K562 (cell line): ENCODE measurements around the gene PLA2R1. TPM values are rescaled to one million over a fixed set of nuclear protein-coding genes. Genes with fewer than 3 reads are reported as not detected.
A peak's percentile ranks its signal among the peaks of the same experiment; 100 is the strongest.

Experiments used
- ATAC-seq: fragments of 200-7000 bp; cut with Tn5 transposase; 3 replicates; pipeline ENCODE4 v1.9.1; 2020; ENCODE audit warnings: moderate library complexity
- BruUV-seq: library from RNA; stranded (reverse); fragments of 400-500 nt; replicated peaks from 2 replicates; lab custom pipeline; 2021; lab: Mats Ljungman, UMichigan
- CTCF ChIA-PET: fragments of 300-600 bp; formaldehyde crosslinking; extraction: SDS; loops from one replicate; lab custom pipeline; 2021; ENCODE audit warnings: low intra/inter-chr PET ratio; lab: Yijun Ruan, JAX
- POLR2A ChIA-PET: fragments of 300-600, 350-650 bp; sonication (Branson Sonifier 250); formaldehyde crosslinking; extraction: SDS; loops from one replicate; lab custom pipeline; 2021; ENCODE audit warnings: antibody characterized with exemption, inconsistent platforms; lab: Yijun Ruan, JAX
- DNase-seq, 4 experiments: peaks; one replicate each; pipeline versions ENCODE4 v3.0.0 to v3.0.0-alpha.2; 2011 to 2018; ENCODE audit warnings: low spot score in 3 of 4, mixed read lengths in 3 of 4; ENCODE audit errors: extremely low read depth in 1 of 4
- FAIRE-seq: peaks from 2 replicates; lab custom pipeline; 2011; peaks lifted over from hg19 to GRCh38; lab: Jason Lieb, UNC
- H2AFZ ChIP-seq: 2 replicates; pipeline ENCODE4 v1.6.0; 2011; ENCODE audit warnings: low read depth, low read length, control low read depth, inconsistent platforms
- H3K27ac ChIP-seq: fragments of 200-600 bp; 3 replicates; pipeline ENCODE4 v1.8.0; 2011; ENCODE audit warnings: low read depth, mild to moderate bottlenecking, control low read depth, inconsistent platforms, low read length, moderate library complexity, mixed read lengths; ENCODE audit errors: extremely low read depth
- H3K27me3 ChIP-seq, 2 experiments: fragments of 300-600 bp in 1 of 2; 2 replicates in 1 of 2; 3 replicates in 1 of 2; pipeline versions ENCODE4 v1.6.0 to v1.8.0; 2011; ENCODE audit warnings: inconsistent platforms in 2 of 2, low read length in 2 of 2, mild to moderate bottlenecking in 1 of 2, mixed read lengths in 1 of 2, moderate library complexity in 1 of 2; ENCODE audit not compliant: control insufficient read depth in 2 of 2, insufficient read depth in 2 of 2
- H3K36me3 ChIP-seq: fragments of 300-600 bp; 3 replicates; pipeline ENCODE4 v1.8.0; 2011; ENCODE audit warnings: mild to moderate bottlenecking, low read length, inconsistent platforms; ENCODE audit not compliant: control insufficient read depth, insufficient read depth
- H3K4me1 ChIP-seq, 2 experiments: fragments of 200-600 bp in 1 of 2; replicated peaks in 1 of 2; 2 replicates in 1 of 2; 3 replicates in 1 of 2; pipeline versions ENCODE4 v1.5.1 to v1.8.0; 2011; ENCODE audit warnings: inconsistent platforms in 2 of 2, low read length in 2 of 2, mild to moderate bottlenecking in 1 of 2, mixed read lengths in 1 of 2, moderate library complexity in 1 of 2; ENCODE audit not compliant: control insufficient read depth in 2 of 2, insufficient read depth in 2 of 2
- H3K4me2 ChIP-seq: 2 replicates; pipeline ENCODE4 v1.6.1; 2011; ENCODE audit warnings: low read length, control low read depth, inconsistent platforms, mixed read lengths; ENCODE audit not compliant: insufficient read depth
- H3K4me3 ChIP-seq: fragments of 200-600 bp; sonication (generic), shearing (Covaris generic); 2 replicates; pipeline ENCODE4 v1.5.1; 2016; ENCODE audit warnings: control low read depth, inconsistent platforms
- H3K79me2 ChIP-seq: fragments of 200-600 bp; 3 replicates; pipeline ENCODE4 v1.8.0; 2011; ENCODE audit warnings: low read length, inconsistent platforms; ENCODE audit not compliant: control insufficient read depth, insufficient read depth
- H3K9ac ChIP-seq, 2 experiments: 2 replicates each; pipeline versions ENCODE4 v1.6.0 to v1.6.1; 2011; ENCODE audit warnings: low read depth in 2 of 2, low read length in 2 of 2, control low read depth in 1 of 2, inconsistent platforms in 1 of 2, mild to moderate bottlenecking in 1 of 2, mixed read lengths in 1 of 2; ENCODE audit not compliant: insufficient read depth in 1 of 2
- H3K9me1 ChIP-seq: one replicate; pipeline ENCODE4 v1.6.0; 2011; ENCODE audit warnings: inconsistent platforms, mild to moderate bottlenecking, low read length, moderate library complexity; ENCODE audit not compliant: control insufficient read depth, insufficient read depth
- H3K9me3 ChIP-seq: replicated peaks from 2 replicates; pipeline ENCODE4 v1.5.1; 2011; ENCODE audit warnings: low read depth, low read length, inconsistent platforms; ENCODE audit not compliant: control insufficient read depth, insufficient read depth
- H4K20me1 ChIP-seq: replicated peaks from 2 replicates; pipeline ENCODE4 v1.6.1; 2011; ENCODE audit warnings: low read length, inconsistent platforms, mixed read lengths; ENCODE audit not compliant: control insufficient read depth, insufficient read depth
- MAZ ChIP-seq, 2 experiments: fragments of 450-650 bp in 1 of 2; sonication (generic) in 1 of 2; formaldehyde crosslinking; IDR thresholded peaks in 1 of 2; conservative IDR thresholded peaks in 1 of 2; 2 replicates each; pipeline versions ENCODE4 v1.4.0 to v1.5.0; 2020; ENCODE audit warnings: mild to moderate bottlenecking in 1 of 2, missing genetic modification reagents in 1 of 2
- ZC3H4 ChIP-seq: sonication (generic); formaldehyde crosslinking; IDR thresholded peaks from 2 replicates; pipeline ENCODE4 v1.9.0; 2021; ENCODE audit warnings: missing genetic modification reagents, borderline replicate concordance
- ZNF707 ChIP-seq: fragments of 250-450 bp; sonication (Bioruptor Pico); conservative IDR thresholded peaks from 2 replicates; pipeline ENCODE4 v1.8.0; 2022; ENCODE audit warnings: inconsistent platforms, mild to moderate bottlenecking, moderate library complexity
- WGBS: fragments of 100-300 bp; shearing (Covaris generic); methylation state at CpG from one replicate; pipeline ENCODE4 v1.1.6; 2016; ENCODE audit warnings: low coverage, mixed read lengths; ENCODE audit not compliant: insufficient coverage; ENCODE audit errors: missing lambda C conversion rate; 5-methylcytosine and 5-hydroxymethylcytosine counted together
- in situ Hi-C: fragments of 300-500 bp; cut with MboI; formaldehyde crosslinking; loops from 4 replicates; pipeline ENCODE4 v1.15.0; 2018; ENCODE audit warnings: inconsistent platforms, mixed read lengths
- intact Hi-C: fragments of 100-400 bp; cut with micrococcal nuclease; formaldehyde crosslinking; loops from 2 replicates; pipeline ENCODE4 v1.14.2; 2022
- polyA plus RNA-seq, 8 experiments: library from polyadenylated mRNA; depleted of rRNA in 4 of 8; stranded (reverse) in 5 of 8; unstranded in 3 of 8; fragments of >200 nt; fragmentation: Nextera tagmentation in 2 of 8; fragmentation: Illumina TruSeq in 1 of 8; extraction: Ambion mirVana in 2 of 8; extraction: Trizol in 1 of 8; gene quantifications; 2 replicates each; pipeline versions ENCODE4 v1.2.1 to v1.2.3, GENCODE V29; 2011 to 2014; ENCODE audit warnings: inconsistent platforms in 1 of 8, missing spikeins in 1 of 8
- total RNA-seq, 7 experiments: library from RNA; depleted of rRNA in 6 of 7; stranded (reverse); fragments of >200 nt in 6 of 7; fragmentation: Illumina TruSeq in 2 of 7; extraction: Trizol in 2 of 7; gene quantifications; 2 replicates each; pipeline versions ENCODE4 v1.2.1 to v1.2.3, GENCODE V29; 2011 to 2021; ENCODE audit warnings: low replicate concordance in 1 of 7

Gene PLA2R1
- total and polyA plus RNA-seq, 9 of the 15 experiments (the other 6 are each of a cell fraction or from before 2014, with no cell fraction given): not detected

- no peak for FAIRE-seq
Measured at GRCh38 chr2:160064916-160065315, 2.5 kb upstream of the PLA2R1 start.

GRCh38 chr2:160063879-160064612, 1.6 kb upstream of the PLA2R1 start:
- no peak overlapping the region for H2AFZ ChIP-seq
- no TSS peak for BruUV-seq
- ATAC-seq (peak; percentile 19; the same call in 1 of the 3 replicates), FAIRE-seq (no peak), DNase-seq (no peak)
- ChIA-PET POLR2A (interaction anchor here (0.7 kb wide), 1 partner anchor 15 kb away, joined by 3 read pairs; no protein-coding TSS in a partner anchor), CTCF (no interaction called here)
- no peak overlapping the region for H3K4me2 ChIP-seq
- no peaks in the 10 kb centered on the region for H3K79me2 ChIP-seq
- H4K20me1 ChIP-seq: no peaks in the 10 kb centered on the region
- in situ Hi-C loops: no loop called here
- no peaks in the 10 kb centered on the region for H3K36me3 ChIP-seq
- no peak overlapping the region for H3K4me3 ChIP-seq
- peaks cover 0 to 7% of the 10 kb centered on the region in 2 experiments; a peak in 1 of 5 replicates for H3K4me1 ChIP-seq
- H3K9me1 ChIP-seq: no peaks in the 10 kb centered on the region
- H3K9me3 ChIP-seq: no peaks in the 10 kb centered on the region
- no peak for TF ChIP-seq ZC3H4 (CRISPR knock-in tag)
- 0% methylated on average over 4 of the region's 4 CpGs for WGBS
- H3K27me3 ChIP-seq: peaks cover 21 to 31% of the 10 kb centered on the region in 2 experiments; a peak in 3 of 5 replicates
- H3K27ac ChIP-seq: no peak overlapping the region
- intact Hi-C loops: no loop called here
- H3K9ac ChIP-seq: no peak overlapping the region

More at GRCh38 chr2:160064916-160065315, 2.5 kb upstream of the PLA2R1 start:
- H4K20me1 ChIP-seq: no peaks in the 10 kb centered on the region
- no peaks in the 10 kb centered on the region for H3K79me2 ChIP-seq
- H3K4me3 ChIP-seq: no peak overlapping the region
- no peaks in the 10 kb centered on the region for H3K36me3 ChIP-seq
- peaks cover 0 to 7% of the 10 kb centered on the region in 2 experiments; a peak in 1 of 5 replicates for H3K4me1 ChIP-seq
- ATAC-seq: no peak
- ChIA-PET POLR2A (interaction anchor here (0.7 kb wide), 1 partner anchor 16 kb away, joined by 3 read pairs; no protein-coding TSS in a partner anchor), CTCF (no interaction called here)
- BruUV-seq: no TSS peak
- H3K27ac ChIP-seq: no peak overlapping the region
- no peak overlapping the region for H3K9ac ChIP-seq
- DNase-seq: no peak
- 0% methylated on average over 1 of the region's 1 CpG for WGBS
- TF ChIP-seq MAZ (CRISPR knock-in tag; conservative IDR thresholded peaks at IDR 0.05 in 1 of 2, IDR thresholded peaks at IDR 0.05 in 1 of 2) (no peak), ZNF707 (CRISPR knock-in tag) (no peak)
- no peak overlapping the region for H3K4me2 ChIP-seq
- no peaks in the 10 kb centered on the region for H3K9me3 ChIP-seq
- H3K9me1 ChIP-seq: no peaks in the 10 kb centered on the region
- peaks cover 21 to 31% of the 10 kb centered on the region in 2 experiments; a peak in 3 of 5 replicates for H3K27me3 ChIP-seq
- in situ Hi-C loops (no loop called here), intact Hi-C loops (no loop called here)
- H2AFZ ChIP-seq: no peak overlapping the region
